HuH-7 (cell line): ENCODE measurements around the gene PRRT1B.
"Not testable (repeated sequence)": the region's sequence is repeated elsewhere in the genome, so short reads cannot be mapped to it uniquely, and the experiment has no call there.

Experiments used
- DNase-seq: peaks from one replicate; pipeline ENCODE4 v3.0.0; 2011; ENCODE audit warnings: low spot score

The PRRT1B gene

DNA sequence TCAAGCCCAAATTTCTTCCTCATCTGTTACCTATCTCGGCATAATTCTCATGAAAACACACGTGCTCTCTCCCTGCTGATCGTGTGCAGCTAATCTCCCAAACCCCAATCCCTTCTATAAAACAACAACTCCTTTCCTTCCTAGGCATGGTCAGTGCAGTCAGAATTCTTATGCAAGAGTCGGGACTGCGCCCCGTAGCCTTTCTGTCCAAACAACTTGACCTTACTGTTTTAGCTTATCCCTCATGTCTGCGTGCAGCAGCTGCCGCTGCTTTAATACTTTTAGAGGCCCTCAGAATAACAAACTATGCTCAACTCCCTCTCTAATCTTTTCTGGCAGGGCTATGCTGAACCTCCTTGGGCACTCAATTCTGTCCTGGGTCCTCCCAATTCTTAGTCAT lies 5.1 kb downstream of the PRRT1B start:
- not testable (repeated sequence) for DNase-seq

DNA sequence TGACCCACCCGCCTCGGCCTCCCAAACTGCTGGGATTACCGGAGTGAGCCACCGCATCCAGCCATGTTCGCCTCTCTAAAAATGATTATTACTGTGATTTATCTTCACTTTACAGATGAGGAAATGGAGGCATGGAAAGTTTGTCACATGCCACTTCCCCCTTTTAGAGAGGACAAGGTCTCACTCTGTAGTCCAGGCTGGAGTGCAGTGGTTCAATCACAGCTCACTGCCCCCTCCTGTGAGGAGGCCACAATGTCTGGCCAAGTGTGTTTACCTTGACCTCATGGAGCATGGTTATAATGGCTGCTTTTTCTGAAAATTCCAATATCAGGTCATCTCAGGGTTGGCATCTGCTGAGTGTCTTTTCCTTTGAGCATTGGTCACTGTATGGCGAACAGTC lies 6.7 kb downstream of the PRRT1B start:
- no peak for DNase-seq

DNA sequence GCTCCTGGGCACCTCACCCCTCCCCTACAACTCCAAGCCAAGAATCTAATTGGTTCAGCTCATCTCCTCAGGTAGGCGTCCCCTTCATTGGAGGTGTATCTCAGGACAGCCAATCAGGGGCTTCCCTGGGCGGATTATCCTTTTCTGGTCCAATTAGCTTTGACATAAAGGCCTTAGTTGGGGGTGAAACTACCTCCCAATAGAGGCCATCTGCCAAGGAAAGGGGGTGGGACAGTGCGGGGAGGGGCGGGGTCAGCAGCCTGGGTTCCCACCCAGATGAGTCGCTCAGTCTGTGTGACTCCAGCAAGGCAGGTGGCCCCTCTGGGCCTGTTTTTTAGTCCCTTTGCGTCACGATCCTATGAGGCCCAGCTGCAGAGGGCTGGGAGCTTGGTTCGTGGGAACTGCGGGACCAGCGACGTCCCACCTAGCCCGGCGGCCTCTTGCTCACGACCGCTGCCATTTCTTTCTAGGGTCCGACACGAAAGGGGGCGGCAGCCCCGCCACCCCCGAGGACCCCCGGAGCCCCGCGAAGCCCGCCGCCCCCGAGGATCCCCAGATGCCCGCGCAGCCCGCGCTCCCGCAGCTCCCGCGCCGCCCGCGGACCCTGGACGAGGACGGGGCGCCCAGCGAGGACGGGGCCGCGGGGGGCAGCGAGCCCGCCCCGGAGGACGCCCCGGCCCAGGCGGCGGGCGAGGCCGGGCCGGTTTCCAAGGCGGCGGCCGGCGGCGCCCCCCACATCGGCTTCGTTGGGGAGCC lies 8.9 kb downstream of the PRRT1B start:
- no peak for DNase-seq

DNA sequence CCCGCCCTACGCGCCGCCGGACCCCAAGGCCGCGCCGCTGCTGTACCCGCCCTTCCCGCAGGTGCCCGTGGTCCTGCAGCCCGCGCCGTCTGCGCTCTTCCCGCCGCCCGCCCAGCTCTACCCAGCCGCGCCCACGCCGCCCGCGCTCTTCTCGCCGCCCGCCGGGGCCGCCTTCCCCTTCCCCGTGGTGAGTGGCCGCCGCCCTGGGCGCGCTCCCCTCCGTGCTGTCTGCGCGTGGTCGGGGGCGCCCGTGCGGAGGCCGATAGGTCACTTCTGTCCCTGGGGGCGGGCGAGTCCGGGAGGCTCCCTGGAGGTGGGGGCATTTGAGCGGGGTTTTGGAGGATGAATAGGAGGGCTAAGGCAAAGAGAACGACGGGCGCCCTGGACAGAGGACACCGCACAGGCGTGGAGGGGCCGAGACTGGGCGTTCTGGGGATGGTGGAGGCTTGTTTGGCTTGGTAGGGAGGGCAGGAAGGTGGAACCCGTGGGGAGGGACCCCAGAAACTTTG lies 9.6 kb downstream of the PRRT1B start:
- DNase-seq, result no peak

DNA sequence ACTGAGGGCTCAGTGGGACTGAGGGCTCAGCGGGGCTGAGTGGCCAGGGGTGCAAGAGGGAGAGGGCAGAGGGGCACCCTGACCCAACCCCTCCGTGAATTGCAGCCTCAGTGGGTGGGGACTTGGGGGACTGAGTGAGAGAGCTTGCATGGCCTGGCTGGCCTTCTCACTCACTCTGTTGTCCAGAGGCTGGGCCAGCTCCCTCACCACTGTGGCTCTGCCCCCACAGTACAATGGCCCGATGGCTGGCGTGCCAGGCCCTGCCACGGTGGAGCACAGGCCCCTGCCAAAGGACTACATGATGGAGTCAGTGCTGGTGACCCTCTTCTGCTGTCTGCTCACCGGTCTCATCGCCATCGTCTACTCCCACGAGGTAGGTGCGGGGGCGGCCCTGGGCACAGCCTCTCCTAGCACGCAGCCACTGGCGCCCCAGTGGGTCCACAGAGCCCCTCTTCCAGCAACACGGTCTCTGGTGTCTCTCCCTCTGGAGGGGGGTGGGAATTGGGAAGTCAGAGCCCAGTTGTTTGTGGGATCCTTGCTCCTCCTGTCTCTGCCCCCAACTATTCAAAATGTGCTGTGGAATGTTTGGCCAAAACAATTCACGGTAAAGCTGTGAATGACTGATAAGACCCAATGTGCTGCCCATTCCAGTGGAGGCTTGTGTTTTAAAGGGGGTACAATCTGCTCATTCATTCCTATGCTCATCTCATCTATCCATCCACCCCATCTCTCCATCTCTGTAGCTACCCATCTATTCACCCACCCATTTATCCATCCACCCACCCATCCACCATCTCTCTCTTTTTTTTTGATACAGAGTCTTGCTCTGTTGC lies 10.7 kb downstream of the PRRT1B start:
- no peak for DNase-seq

DNA sequence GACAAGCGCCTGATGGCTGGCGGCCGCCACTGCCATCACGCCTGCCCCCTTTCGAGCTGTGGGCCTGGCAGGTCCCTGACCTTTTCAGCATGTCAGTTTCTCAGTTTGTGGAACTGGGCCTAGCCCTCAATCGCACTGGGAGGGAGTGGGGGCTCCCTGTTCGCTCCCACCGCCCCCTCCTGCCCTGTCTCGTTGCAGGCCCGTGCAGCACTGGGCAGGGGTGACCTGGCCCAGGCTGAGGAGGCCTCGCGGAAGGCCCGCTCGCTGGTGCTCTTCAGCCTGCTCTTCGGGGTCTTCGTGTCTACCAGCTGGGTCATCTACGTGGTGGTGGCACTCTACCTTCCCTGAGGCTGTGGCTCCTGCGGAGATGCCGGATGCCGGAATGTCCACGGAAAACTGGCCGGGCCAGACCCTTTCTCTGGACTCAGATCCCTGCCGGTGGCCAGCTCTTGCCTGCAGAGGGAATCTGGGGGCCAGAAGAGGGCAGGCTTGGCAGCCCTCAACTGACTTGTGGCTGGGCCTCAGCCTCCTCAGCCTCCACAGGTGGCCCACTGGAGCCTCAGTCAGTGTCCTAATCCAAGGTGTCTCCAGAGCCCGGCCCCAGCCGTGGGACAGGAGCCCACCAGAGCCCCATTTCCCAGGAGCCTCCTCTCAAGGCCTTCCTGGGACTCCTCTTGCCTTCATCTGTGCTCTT lies 12.7 kb downstream of the PRRT1B start:
- no peak for DNase-seq

DNA sequence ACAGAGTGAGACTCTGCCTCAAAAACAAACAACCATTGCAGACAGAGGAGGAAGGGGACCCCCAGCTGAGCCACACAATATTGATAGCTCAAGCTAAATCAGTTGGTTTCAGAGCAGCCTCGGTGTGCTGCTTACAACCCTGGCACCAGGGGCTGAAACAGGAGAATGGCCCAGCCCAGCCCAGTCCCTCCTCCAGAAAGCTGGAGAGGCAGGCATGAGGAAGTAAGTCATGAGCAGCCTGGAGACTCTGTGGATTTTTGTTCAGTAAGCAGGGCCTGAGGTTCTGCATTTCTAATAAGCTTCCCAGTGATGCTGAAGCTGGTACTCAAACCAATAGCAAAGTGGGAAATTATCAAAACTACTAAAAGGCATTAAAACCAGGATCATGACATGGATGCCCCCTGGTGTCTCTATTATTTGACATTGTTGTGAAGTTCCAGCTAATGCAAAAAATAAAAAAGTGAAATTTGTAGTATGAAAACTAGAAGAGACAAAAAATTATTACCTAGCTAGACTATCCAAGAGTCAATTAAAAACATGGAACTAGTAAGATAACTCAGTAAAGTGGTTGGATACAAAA lies 14.2 kb downstream of the PRRT1B start:
- DNase-seq, result no peak

DNA sequence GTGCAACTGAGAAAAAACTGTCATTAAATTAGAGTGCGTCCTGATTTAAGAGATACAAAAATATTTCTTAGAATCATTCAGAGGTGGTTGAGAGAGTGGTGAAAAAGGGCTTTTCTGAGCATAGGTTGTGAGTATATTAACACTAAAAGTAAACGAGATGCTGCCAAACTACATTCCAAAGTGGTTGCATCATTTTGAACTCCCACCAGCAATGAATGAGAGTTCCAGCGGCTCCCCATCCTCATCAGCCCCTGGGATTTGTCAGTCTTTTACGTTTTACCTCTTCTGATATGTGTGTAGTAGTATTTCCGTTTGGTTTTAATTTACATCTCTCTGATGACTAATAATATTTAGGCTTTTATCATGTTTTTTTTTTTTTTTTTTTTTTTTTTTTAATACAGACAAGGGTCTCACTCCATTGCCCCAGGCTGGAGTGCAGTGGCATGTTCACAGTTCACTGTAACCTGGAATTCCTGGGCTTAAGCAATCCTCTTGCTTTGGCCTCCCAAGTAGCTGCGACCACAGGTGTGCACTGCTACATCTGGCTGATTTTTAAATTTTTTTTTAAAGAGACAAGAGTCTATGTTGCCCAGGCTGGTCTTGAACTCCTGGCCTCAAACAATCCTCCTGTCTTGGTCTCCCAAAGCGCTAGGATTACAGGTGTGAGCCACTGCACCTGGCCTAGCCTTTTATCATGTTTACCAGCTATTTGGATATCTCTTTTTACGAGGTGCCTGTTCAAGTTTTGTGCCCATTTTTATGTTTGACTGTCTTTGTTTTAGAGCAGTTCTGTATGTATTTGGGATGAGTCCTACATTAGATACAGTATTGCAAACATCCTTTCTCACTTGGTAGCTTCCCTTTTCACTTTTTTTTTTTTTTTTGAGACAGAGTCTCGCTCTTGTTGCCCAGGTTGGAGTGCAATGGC lies 17.0 kb downstream of the PRRT1B start:
- peak; percentile 66 for DNase-seq

DNA sequence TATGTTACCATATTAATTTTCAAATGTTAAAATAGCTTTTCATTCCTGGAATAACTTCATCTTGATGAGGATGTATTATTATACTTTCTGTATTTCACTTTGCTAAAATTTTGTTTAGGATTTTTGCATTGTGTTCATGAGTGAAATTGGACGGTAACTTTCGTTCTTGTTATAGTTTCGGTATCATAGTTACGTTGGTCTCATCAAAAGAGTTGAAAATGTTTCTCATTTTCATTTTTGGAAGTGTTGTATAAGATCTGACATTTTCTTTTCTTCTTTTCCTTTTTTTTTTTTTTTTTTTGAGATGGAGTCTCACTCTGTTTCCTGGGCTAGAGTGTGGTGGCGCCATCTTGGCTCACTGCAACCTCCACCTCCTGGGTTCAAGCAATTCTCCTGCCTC lies 20.0 kb downstream of the PRRT1B start:
- no peak for DNase-seq

DNA sequence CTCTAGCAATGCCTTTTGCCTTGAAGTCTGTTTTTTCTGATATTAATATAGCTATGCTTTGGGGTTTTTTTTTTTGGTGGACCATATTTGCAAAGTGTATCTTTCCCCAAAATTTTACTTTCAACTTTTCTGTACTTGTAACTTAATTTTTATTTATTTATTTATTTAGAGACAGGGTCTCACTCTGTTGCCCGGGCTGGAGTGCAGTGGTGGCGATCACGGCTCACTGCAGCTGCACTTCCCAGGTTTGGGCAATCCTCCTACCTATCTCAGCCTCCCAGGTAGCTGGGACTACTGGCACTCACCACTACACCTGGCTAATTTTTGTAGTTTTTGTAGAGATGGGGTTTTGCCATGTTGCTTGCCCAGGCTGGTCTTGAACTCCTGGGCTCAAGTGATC lies 20.8 kb downstream of the PRRT1B start:
- no peak for DNase-seq

DNA sequence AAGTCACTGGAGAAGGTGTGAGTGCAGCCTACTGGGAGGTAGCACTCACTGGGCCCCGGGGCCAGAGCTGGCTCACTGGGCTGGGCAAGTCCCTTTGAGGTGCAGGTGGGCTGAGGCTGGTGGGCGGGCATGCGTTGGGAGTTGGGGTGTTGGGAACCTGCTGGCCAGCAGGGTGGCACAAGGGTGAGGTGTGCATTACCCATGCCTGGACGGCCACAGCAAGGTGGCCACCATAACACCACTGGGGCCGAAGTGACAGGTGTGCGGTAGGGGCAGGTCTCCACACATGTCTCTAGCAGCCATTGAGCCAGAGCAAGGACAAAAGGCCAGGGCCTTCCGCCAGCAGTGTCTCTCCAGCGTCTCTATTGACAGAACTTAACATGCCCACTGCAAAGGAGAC lies 22.6 kb downstream of the PRRT1B start:
- DNase-seq, result no peak

DNA sequence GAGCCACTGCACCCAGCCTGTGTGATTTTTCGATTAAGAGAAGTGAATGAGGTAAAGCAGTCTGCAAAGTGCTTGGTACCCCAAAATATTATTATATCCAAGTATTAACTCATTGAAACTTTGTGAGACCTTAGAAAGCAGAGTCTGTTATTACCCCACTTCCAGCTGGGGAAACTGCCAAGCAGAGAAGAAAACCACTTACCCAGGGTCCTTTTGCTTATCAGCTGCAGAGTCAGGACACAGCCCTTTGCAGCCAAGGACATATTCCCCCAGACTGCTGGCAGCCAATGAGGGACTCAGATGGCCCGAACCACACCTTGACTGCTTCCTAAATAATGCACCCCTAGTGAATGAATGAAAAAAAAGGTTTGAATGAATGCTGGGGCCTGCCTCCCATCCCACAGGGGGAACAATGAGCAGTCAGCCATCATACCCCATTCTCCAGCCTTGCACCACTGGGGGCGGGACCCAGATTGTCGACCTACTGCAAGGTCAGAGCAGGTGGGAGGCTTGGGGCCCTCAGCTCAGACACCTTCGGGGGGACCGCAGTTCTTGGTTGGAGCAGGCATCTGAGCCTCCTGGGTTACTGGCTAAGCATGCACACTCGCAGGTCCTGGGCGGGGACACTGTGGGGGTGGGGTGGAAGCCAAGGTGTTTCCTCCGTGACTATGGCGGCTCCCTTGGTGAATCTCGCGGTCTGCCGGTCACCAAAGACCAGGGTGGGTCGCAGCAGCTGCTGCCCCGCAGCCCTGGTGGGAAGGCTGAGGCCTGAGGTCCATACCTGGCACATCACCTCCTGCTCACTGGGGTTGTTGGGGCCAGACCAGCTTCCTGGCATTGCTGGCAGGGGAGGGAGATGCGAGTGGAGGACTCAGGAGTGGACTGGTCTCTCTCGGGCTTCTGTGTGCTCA lies 29.7 kb downstream of the PRRT1B start:
- no peak for DNase-seq

DNA sequence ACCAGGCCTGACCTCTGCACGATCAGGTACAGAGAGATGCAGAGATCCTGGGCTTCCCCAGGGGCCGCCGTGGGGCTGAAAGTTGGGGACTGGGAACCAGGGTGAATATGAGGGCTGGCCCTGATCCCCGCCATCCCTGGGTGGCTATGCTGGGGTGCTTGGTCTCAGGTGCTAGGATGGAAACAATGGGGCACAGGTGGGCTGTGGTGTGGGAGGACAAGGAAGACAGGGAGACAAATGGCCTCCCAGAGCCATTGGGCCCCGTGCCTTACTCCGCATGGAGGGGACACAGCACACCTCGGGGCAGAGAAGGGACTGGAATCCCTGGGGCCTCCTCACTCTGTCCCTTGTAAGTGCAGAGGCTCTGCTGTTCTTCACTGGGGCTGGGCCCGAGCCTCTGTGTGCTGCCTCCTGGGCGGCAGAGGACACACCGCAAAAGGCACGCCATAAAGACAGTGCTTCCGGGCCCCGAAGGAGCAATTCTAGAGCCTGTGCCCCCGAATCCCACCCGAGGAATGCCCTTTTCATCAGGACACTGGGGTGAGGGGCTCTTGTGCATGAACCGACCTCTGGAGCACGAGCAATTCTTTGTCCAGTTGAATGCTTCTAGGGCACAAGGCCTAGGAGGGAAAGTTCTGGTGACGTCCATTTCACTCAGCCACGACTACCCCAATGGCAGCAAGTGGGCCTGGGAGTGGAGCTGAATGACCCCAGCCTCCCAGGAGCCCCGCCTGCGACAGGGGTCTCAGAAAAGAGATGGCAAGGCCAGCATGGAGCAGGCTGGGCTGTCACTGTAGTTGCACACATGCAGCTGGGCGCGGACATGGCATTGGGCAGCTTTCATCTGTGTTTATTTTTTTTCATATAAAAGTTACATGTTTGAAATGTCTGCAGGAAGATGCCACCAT lies 30.9 kb downstream of the PRRT1B start:
- DNase-seq, result no peak

DNA sequence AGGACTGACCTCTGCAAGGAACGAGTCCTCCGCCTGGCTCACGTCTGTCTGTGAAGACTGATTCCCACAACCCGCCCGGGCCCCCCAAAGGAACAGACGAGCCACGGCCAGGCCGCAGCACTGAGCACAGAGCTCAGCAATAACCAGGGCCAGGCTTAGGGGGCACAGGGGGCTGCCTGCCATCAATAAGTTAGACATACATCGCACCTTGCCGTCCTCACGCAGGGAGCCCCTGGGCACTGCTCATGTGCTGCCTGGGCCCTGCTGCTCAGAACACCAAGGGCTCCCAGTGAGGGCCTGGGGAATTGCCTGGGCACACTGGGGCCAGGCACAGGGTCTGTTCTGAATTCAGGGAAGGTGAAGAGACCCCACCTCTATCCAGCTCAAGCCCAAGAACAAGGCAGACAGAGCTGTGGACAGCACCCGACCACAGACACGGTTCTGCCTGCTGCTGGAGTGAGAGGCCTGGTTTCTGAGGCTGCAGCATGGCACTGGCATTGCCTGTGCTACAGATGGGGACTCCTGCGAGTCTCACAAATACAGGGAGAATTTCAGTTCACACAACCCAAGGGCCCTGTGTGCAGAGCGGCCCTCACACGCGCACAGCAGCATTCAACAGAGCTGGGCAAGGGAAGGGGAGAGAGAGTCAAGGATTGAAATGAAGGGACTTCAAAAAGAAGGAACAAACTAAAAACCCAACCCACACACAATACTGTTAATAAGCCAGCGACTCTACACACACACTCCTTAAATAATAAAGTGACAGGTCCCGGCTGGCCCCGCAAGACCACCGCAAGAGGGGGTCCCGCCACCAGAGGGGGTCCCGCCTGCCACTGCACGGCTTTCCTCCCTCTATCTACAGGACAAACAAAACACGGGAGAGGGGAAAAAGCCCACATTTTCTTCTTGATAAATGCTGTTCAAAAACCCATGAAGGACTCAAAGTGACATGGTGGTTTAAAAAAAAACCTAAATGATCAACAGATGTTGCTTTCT lies 32.0 kb downstream of the PRRT1B start:
- no peak for DNase-seq

DNA sequence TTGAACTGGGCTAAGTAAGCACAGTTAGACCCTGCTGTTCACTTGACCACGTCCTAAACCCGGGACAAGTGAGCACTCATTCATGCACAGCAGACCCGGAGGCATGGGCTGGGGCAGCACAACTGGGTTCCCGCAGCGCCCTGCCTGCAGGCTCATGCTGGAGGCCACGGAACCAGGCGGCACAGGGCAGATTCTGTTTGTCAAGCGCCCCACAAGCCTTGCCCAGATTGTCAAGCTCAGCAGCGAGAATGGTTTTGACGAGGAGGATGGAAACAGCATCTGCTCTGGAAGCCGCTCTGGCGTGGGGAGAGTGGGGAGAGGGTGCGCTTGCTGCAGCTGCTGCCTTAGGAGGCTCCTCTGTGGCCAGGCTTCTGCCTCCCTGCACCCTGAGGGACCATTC lies 32.7 kb downstream of the PRRT1B start:
- no peak for DNase-seq

DNA sequence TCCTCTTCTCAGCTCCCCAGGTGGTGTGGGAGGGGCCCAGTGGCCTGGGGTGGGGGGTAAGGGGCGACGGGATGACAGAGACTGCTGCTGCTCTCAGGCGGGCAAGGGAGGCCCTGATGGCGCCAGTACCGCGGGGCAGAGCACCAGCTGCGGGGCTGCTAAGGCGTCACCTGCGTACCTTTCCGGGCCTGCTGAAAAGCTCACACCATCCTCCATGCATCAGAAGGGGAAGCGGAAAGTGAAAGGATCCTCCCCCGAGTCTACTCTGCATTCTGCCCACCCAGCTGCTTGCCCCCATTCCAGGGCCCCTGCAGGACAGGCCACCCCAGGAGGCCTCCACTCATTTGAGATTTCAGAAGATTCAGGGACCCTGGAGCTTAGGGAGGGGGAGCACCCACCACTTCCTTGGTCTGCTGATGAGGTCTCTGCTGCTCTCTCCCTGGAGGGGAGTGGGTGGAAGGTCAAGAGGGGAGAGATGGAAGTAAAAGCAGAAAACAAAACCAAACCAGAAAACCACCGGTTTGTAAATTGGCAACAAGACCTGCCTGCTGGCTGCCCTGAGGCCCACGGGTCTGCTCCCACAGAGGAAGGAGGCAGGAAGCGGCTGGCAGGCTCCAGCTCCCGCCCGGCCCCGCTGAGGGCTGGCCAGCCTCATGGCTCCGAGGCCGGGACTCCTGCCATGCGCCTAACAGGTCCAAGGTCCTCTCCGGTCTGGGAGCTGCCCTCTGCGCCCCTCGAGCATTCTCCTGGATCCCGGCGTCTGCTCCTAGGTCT lies 33.6 kb downstream of the PRRT1B start:
- DNase-seq, result no peak

DNA sequence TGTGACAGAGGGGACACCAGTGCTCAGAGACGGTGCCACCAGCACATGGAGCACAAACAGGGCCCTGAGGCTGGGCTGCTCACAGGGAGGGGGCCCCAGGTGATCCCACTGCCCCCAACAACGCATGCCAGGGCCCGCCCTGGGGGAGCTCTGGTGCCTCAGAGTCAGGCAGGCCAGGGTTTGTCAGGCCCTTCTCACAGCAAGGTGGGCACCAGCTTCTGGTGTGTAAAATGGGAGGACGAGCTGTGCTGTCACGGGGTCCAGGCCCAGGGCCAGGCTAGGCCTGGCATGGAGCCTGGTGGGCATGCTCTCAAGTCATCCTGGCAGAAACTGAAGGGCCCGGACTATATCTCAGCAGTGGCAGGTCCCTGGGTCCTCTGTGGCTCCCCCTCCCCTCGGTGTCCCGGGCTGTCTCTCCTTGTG lies 34.5 kb downstream of the PRRT1B start:
- DNase-seq, result no peak
